HG03469 (cell line): ENCODE results near the gene UPK1A.

Source experiments
- ATAC-seq: cut with Tn5 transposase; IDR thresholded peaks from one replicate; pipeline ENCODE4 v1.9.1; 2021; ENCODE audit warnings: mild to moderate bottlenecking, moderate library complexity, moderate number of reproducible peaks; ENCODE audit not compliant: unreplicated experiment

The UPK1A gene

DNA sequence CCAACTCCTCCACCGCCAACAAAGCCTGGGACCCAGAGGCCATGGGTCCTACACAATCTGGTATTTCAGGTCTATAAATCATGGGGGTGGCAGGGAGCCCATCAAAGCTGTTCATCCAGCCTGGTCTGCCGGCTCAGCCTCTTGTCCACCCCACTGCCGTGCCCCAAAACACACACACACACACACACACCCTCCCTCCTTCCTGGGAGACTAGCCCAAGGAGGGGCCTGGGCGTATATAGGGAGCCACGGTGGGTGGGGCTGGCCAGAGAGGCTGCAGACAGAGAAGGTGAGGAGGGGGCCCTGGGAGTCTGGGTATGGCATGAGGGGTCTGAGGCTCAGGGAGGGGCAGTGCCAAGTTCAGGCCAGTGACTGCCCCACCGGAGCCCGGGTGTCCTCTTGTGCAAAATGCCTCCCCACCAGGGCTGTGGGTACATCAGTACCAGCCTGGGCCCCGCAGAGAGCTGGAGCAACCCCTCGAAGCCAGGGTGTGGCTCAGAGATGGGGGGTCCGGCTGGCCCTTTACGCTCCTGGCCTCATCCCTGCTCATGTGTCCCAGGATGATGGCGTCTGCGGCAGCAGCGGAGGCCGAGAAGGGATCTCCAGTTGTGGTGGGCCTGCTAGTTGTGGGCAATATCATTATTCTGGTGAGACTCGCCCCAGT lies at the start of gene UPK1A:
Gene UPK1A (plus strand): TSS at position 267 of the 663 bp plus-strand sequence. CDS start 296 bp downstream, at position 563.
- ATAC-seq = no peak

DNA sequence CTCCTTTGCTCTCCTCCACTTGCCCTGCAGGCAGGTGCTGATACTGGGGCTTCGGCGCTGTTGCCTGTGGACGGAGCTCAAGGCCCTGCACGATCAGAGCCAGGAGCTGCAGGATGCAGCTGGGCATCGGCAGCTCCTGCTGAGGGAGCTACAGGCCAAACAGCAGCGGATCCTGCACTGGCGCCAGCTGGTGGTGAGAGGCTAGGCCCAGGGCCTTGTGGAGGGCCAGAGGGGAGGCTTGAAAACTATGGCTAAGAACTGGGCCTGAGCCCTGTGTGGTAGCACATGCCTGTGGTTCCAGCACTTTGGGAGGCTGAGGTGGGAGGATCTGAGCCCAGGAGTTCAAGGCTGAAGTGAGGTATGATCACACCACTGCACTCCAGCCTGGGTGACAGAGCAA lies 47.5 kb upstream of the UPK1A start:
- no peak for ATAC-seq

DNA sequence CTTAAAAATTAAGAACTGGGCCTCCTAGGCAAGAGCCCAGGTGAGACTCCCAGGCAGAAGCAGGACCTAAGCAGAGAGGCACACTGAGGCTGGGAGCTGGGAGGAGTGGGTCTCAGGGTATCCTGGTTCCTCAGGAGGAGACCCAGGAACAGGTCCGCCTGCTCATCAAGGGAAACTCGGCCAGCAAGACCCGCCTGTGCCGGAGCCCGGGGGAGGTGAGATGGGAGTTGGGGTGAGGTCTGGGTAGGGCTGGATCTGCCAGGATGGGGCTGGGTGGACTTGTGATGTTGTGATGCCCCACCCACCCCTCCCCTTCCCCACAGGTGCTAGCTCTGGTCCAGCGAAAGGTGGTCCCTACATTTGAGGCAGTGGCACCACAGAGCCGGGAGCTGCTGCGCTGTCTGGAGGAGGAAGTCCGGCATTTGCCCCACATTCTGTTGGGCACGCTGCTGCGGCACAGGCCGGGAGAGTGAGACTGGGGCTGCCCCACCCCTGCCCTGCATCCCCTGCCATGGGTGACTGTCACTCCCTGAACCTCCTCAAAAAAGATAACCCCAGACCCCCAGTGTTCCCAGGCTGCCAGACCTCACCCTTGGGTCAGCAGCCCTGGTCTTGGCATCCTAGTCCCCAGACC lies 46.9 kb upstream of the UPK1A start:
- no peak for ATAC-seq

DNA sequence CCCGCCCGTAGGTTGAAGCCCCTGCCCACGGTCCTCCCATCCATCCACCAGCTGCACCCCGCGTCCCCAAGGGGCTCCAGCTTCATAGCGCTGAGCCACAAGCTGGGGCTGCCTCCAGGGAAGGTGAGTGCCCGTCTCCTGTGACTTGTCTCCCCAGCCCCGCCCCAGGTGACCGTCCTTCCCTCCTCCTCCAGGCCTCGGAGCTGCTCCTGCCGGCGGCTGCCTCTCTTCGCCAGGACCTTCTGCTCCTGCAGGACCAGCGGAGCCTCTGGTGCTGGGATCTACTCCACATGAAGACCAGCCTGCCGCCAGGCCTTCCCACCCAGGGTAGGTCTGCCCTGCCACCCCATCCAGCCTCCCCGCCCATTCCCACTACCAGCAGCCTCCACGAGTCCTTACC lies 46.3 kb upstream of the UPK1A start:
- ATAC-seq = no peak

DNA sequence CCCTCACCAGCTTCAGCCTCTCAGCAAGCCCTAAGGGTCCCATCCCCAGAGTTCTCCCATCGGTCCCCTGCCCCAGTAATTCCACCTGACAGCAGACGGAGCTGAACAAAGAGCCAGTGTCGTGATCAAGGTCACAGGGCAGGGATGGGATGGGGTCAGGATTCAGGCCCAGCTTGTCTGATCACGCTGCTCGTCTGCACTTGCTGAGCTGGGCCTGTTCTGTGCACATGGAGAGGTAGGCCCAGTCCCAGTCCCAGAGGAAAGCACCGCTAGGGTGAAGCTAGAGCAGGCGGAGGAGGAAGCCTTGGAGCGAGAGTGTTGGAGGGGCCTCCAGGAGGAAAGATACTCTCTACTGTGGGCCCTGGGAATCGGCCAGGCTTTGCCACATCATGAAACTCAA lies 44.6 kb upstream of the UPK1A start:
- no peak for ATAC-seq

DNA sequence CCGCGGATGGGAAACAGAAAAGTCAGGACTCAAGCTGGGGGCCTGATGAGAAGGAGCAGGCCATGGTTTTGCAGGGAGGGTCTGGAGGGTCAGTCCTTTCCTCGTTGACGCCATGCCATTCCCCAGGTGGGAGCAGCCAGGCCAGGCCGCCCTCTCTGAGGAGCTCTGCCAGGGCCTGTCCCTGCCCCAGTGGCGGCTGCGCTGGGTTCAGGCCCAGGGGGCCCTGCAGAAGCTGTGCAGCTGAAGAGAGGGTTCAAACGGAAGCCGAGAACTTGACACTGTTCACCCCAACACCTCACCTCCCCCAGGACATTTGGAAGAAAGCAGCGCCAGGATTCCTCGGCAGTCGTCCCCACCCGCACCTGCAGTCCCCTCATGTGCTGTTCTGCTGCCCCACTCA lies 43.6 kb upstream of the UPK1A start:
- ATAC-seq = no peak

DNA sequence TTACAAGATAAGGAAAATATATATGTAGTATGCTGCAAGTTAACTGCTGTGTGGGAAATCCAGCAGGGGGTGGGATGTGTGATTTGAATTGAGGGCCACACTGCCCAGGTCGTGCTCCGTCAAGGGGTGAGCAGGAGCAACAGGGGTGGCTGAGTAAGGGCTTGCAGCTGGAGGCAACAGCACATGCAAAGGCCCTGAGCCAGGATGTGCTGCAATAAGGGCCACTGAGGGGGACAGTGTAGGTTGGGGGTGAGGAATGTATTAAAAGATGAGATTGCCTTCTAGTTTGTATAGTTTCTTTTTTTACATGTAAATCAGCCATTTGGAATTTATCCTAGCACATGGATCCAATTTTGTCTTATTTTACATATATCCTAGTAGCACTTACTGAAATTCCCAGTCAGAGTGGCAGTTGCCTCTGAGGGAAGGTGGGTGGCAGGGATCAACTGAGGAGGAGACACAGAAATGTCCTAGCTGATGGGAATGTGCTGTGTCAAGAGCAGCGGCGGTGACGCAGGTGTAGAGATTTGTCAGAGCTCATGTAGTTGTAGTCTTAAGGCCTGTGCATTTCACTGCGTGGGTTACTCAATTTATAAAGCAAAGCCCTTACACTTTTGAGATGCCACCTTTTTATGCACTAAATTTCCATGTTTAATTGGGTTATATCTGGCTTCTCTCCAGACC lies 42.8 kb upstream of the UPK1A start:
- ATAC-seq = no peak

DNA sequence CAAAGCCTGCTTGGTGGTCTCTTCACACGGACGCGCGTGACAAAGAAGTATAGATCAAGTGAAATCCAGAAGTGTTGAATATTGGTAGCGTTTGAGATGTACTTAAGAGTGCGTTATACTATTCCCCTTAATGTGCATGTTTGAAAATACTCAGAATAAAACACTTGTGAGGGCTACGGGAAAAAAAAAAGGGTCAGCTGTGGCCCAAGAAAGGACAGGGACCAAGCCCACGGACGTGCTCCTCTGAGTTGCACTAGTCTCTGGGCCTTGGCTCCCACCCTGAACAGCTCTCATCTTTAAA lies 38.1 kb upstream of the UPK1A start:
- no peak for ATAC-seq

DNA sequence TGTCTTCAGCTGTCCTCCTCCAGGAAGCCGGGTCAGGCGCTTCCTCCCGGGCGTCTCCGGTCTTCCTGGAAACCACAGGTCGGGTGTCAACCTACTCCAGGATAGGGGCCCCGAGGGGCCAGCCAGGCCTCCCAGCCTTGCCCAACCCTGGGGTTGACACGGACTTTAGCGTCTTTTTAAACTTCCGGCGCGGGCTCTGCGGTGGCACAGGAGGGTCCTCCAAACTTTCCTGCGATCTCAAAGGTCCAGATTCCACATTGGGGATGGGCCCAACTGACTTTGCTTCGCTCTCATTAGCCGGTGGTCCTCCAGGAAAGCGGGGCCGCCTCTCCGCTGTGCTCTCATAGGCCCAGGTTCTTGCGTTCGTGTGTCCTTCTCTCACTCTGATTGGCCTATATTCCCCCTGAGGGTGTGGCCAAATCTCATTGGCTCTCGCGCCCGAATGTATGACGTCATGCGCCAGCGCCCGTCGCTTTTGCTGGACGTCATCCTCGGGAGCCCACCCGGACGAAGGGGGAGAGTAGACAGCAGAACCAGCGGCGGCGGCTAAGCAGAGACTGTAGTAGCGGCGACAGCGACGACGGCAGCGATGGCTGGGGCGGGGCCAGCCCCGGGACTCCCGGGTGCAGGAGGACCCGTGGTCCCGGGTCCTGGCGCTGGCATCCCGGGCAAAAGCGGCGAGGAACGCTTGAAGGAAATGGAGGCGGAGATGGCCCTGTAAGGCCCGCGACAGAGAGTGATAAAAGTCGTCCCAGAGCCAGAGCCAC lies 37.6 kb upstream of the UPK1A start, which contains the start of gene RBM42:
Gene RBM42 (plus strand): TSS at position 472 of the 767 bp plus-strand sequence. CDS start 118 bp downstream, at position 590.
- peak; percentile 88 for ATAC-seq

DNA sequence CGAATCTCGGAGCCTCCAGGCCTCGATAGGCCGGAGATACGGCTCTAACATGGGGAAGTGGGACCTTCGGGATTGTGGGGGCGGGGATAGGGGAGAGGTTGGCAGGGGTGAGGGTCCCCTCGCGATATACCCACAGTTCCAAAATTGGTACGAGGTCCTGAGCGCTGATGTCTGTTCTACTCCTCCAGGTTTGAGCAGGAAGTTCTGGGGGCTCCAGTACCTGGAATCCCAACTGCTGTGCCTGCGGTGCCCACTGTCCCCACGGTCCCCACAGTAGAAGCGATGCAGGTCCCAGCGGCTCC lies 37.0 kb upstream of the UPK1A start:
- no peak for ATAC-seq

DNA sequence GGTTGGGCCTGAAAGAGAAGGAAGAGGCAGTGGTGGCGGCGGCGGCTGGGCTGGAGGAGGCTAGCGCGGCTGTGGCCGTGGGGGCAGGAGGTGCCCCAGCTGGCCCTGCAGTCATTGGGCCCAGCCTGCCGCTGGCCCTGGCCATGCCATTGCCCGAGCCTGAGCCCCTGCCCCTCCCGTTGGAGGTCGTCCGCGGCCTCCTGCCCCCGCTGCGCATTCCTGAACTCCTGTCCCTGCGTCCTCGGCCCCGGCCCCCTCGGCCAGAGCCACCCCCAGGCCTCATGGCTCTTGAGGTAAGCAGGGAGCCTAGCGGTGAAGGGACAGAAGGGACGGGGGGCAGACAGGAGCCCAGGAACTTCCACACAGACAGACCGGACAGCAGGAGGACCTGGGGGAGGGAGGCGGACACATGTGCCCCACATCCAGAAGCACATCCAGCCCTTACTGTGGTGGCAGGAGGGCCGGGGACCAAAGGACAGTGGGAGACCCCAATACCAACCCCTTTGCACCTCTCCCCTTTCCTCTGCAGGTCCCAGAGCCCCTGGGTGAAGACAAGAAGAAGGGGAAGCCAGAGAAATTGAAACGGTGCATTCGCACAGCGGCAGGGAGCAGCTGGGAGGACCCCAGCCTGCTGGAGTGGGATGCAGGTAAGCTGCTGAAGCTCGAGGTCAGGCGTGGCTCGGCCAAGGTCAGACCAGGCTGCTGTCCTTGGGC lies 32.4 kb upstream of the UPK1A start:
- no peak for ATAC-seq

DNA sequence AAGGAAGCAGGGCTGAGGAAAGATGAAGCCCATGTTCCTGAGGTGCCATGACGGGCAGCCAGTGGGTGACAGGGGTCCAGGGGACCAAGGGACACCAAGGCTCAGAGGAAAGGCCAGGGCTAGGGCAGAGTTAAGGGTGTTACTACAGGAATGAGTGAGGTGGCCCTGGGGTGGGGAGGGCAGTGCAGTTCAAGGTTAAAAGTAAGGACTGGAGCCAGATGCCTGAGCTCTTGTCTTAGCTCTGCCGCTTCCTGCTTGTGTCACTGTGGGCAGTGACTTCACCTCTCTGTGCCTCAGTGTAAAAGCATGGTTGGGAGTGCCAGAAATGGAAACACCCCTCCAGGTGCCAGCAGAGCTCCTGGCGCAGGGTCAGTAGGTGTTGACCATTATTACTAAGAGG lies 29.7 kb upstream of the UPK1A start:
- no peak for ATAC-seq

DNA sequence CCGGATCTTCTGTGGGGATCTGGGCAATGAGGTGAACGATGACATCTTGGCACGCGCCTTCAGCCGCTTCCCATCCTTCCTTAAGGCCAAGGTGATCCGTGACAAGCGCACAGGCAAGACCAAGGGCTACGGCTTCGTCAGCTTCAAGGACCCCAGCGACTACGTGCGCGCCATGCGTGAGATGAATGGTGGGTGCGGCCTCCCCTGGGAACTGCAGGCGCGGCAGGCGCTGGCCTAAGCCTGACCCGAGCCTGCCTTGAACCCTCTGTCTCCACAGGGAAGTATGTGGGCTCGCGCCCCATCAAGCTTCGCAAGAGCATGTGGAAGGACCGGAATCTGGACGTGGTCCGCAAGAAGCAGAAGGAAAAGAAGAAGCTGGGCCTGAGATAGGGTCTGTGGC lies 29.2 kb upstream of the UPK1A start:
- ATAC-seq = no peak

DNA sequence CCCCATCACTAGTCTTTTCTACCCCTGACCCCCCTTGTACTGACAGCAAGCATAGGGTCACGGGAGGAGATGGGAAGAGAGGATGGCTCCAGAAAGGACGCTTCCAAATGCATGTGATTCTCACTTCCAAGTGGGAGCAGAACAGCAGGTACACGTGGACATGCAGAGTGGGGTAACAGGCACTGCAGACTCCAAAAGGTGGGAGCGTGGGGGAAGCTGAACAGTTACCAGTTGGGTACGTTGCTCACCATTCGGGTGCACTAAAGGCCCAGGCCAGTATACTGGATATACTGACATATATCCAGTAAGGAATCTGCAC lies 27.0 kb upstream of the UPK1A start:
- ATAC-seq = no peak

DNA sequence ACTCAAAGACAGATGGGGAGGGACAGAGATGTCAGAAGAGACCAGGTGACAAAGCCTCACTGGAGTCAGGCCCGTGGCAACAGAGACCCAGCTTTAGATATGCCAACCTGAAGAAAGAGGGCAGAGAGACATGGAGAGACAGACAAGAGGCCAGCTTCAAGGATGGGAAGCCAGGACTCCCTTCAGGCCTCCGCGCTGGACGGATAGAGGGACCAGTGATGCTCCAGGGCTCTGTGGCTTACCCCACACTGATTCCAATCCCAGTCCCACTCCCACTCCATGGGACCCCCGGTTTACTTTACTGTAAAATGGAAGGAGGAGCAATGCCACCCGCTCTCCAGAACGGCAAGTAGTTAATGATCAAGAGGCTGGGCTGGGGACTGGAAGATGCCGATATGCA lies 26.5 kb upstream of the UPK1A start:
- ATAC-seq = no peak

DNA sequence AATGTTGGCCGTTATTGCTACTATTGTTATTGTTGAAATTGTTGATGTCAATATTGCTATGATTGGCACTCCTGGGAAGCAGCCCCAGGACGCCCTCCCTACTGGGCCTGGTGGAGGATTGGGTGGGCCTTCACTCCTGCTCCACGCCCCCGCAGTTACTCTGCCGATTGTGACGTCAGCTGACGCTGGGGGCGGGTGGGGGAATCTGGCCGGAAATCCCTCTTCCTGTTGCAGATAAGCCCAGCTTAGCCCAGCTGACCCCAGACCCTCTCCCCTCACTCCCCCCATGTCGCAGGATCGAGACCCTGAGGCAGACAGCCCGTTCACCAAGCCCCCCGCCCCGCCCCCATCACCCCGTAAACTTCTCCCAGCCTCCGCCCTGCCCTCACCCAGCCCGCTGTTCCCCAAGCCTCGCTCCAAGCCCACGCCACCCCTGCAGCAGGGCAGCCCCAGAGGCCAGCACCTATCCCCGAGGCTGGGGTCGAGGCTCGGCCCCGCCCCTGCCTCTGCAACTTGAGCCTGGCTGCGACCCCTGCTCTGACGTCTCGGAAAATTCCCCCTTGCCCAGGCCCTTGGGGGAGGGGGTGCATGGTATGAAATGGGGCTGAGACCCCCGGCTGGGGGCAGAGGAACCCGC lies 24.7 kb upstream of the UPK1A start, which contains the start of gene ETV2:
Gene ETV2 (plus strand): TSS at position 231 of the 637 bp plus-strand sequence. CDS start 716 bp downstream, outside the sequence.
- ATAC-seq = no peak

DNA sequence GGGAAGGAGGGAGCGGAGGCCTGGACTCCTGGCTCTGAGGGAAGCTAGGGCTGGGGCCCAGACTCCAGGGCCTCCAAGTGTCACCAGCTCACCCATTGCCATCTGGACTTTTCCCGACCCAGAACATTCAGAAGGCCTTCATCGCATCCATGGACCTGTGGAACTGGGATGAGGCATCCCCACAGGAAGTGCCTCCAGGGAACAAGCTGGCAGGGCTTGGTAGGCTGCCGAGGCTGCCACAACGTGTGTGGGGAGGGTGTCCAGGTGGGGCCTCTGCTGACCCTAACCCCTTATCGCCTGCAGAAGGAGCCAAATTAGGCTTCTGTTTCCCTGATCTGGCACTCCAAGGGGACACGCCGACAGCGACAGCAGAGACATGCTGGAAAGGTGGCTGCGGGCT lies 24.0 kb upstream of the UPK1A start:
- ATAC-seq = no peak

DNA sequence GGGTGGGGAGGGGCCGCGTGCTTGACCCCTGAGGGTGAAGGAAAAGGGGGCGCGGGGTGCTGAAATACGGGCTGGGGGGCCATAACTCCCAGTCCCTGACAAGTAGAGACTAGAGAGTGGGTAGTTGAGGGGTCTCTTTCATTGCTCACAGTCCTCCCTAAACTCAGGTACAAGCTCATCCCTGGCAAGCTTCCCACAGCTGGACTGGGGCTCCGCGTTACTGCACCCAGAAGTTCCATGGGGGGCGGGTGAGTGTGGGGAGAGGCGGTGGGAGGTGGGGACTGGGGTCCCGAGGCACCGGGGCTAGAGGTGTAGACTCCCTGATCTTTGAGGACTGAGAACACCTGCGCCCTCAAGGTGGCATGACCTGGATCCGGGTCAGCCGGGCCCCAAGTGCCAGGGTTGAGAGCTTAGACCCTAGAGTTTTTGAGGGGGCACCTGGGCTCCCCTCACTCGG lies 23.5 kb upstream of the UPK1A start:
- ATAC-seq = no peak

DNA sequence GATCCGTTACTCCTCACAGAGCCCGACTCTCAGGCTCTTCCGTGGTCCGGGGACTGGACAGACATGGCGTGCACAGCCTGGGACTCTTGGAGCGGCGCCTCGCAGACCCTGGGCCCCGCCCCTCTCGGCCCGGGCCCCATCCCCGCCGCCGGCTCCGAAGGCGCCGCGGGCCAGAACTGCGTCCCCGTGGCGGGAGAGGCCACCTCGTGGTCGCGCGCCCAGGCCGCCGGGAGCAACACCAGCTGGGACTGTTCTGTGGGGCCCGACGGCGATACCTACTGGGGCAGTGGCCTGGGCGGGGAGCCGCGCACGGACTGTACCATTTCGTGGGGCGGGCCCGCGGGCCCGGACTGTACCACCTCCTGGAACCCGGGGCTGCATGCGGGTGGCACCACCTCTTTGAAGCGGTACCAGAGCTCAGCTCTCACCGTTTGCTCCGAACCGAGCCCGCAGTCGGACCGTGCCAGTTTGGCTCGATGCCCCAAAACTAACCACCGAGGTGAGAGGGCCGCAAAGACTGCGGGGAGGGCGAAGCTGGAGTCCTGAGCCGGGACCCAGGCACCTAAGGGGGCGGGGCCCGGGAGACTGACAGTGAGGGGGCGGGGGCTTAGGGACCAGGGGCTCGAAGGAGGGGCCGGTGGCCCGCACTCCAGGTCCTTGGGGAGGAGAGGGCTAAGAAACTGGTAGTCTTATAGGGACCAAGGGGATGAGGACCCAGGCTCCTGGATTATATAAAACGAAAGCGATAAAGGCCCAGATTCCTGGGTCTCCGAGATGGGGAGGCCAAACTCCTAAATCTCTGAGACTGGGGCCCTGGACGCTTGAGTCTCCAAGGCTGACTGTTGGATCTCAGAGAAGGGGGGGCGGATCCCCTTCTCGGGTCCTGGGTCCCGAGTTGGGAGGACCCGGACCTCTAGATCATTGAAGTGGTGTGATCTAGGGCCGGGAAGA lies 22.8 kb upstream of the UPK1A start:
- no peak for ATAC-seq
